PC-9 (cell line): Measurements from ENCODE around the gene SMAD9. TPM values are rescaled to one million over a fixed set of nuclear protein-coding genes. Genes with fewer than 3 reads are reported as not detected.
A peak's percentile ranks its signal among the peaks of the same experiment; 100 is the strongest.

ENCODE experiments used
- BruUV-seq: library from RNA; stranded (reverse); fragments of 400-500 nt; replicated peaks from 2 replicates; lab custom pipeline; 2021; lab: Mats Ljungman, UMichigan
- CTCF ChIA-PET: fragments of 300-600 bp; sonication (Branson Sonifier 250); formaldehyde crosslinking; loops from one replicate; lab custom pipeline; 2022; ENCODE audit warnings: antibody characterized with exemption; lab: Charles Lee
- POLR2A ChIA-PET: fragments of 300-600 bp; sonication (Branson Sonifier 250); formaldehyde crosslinking; loops from one replicate; lab custom pipeline; 2022; ENCODE audit warnings: antibody characterized with exemption; ENCODE audit not compliant: unreplicated experiment; lab: Charles Lee
- DNase-seq, 2 experiments: peaks; one replicate each; pipeline versions ENCODE4 v3.0.0 to v3.0.0-alpha.2; 2015 to 2022; ENCODE audit warnings: mixed read lengths in 1 of 2
- H2AFZ ChIP-seq: fragments of 200-600 bp; sonication (generic); 2 replicates; pipeline ENCODE4 v1.8.1; 2017; ENCODE audit warnings: antibody characterized with exemption
- H3F3A ChIP-seq: fragments of 200-600 bp; sonication (generic); 2 replicates; pipeline ENCODE4 v1.8.1; 2017; ENCODE audit warnings: antibody characterized with exemption, mild to moderate bottlenecking, low read depth; ENCODE audit not compliant: insufficient read depth
- H3K27ac ChIP-seq: fragments of 200-600 bp; sonication (generic); 2 replicates; pipeline ENCODE4 v1.6.1; 2016; ENCODE audit warnings: mixed run types
- H3K27me3 ChIP-seq: fragments of 200-600 bp; sonication (generic); 2 replicates; pipeline ENCODE4 v1.6.1; 2016; ENCODE audit warnings: low read depth, mixed run types; ENCODE audit not compliant: insufficient read depth
- H3K36me3 ChIP-seq: fragments of 200-600 bp; sonication (generic); 2 replicates; pipeline ENCODE4 v1.6.1; 2016; ENCODE audit warnings: low read depth, mixed run types
- H3K4me1 ChIP-seq: fragments of 200-600 bp; sonication (generic); replicated peaks from 2 replicates; pipeline ENCODE4 v1.6.1; 2016; ENCODE audit warnings: mixed run types; ENCODE audit not compliant: insufficient read depth
- H3K4me2 ChIP-seq: fragments of 200-600 bp; sonication (generic); 2 replicates; pipeline ENCODE4 v1.6.1; 2017; ENCODE audit warnings: mixed run types
- H3K4me3 ChIP-seq: fragments of 200-600 bp; sonication (generic); 2 replicates; pipeline ENCODE4 v1.6.1; 2016; ENCODE audit warnings: mixed run types
- H3K79me2 ChIP-seq: fragments of 200-600 bp; sonication (generic); 2 replicates; pipeline ENCODE4 v1.6.1; 2017; ENCODE audit warnings: low read depth, mixed run types
- H3K9me2 ChIP-seq: fragments of 200-600 bp; sonication (generic); 2 replicates; pipeline ENCODE4 v1.8.1; 2017; ENCODE audit warnings: mild to moderate bottlenecking; ENCODE audit not compliant: insufficient read depth
- H3K9me3 ChIP-seq: fragments of 200-600 bp; sonication (generic); 2 replicates; pipeline ENCODE4 v1.8.1; 2016; ENCODE audit warnings: low read depth; ENCODE audit not compliant: insufficient read depth
- H4K20me1 ChIP-seq: fragments of 200-600 bp; sonication (generic); 2 replicates; pipeline ENCODE4 v1.8.1; 2017; ENCODE audit not compliant: insufficient read depth
- CTCF ChIP-seq: fragments of 200-600 bp; sonication (generic); conservative IDR thresholded peaks from 2 replicates; pipeline ENCODE4 v1.6.1; 2017; ENCODE audit warnings: mixed run types, antibody characterized with exemption, mild to moderate bottlenecking, moderate library complexity
- EZH2 ChIP-seq: fragments of 200-600 bp; sonication (generic); IDR thresholded peaks from 2 replicates; pipeline ENCODE4 v1.8.0; 2017; ENCODE audit warnings: antibody characterized with exemption, low read depth
- intact Hi-C: fragments of 100-400 bp; cut with micrococcal nuclease; formaldehyde crosslinking; loops from one replicate; pipeline ENCODE4 v1.10.0; 2022; ENCODE audit not compliant: unreplicated experiment
- total RNA-seq: library from RNA; stranded (reverse); gene quantifications from 2 replicates; pipeline ENCODE4 v1.2.3, GENCODE V29; 2021

The SMAD9 gene
- total RNA-seq, 1 experiment from 2014 or later = 0.94 TPM

- intact Hi-C loops = no loop called here
- no peak for DNase-seq
- no TSS peak for BruUV-seq
- Histone ChIP-seq H3K27ac (no peak overlapping the region), H3K4me1 (peaks cover under 1% of the 10 kb centered on the region; the same call in 1 of the 2 replicates), H3F3A (no peaks in the 10 kb centered on the region), H2AFZ (no peak overlapping the region), H3K9me2 (no peaks in the 10 kb centered on the region), H3K79me2 (no peaks in the 10 kb centered on the region), H3K4me3 (no peak overlapping the region), H4K20me1 (no peaks in the 10 kb centered on the region; the same call in 1 of the 2 replicates), H3K4me2 (no peak overlapping the region), H3K36me3 (no peaks in the 10 kb centered on the region), H3K9me3 (no peaks in the 10 kb centered on the region), H3K27me3 (peaks cover 2% of the 10 kb centered on the region; the same call in 1 of the 2 replicates)
- ChIA-PET CTCF (no interaction called here), POLR2A (no interaction called here)
- TF ChIP-seq EZH2 (no peak), CTCF (no peak)
These were observed 4.0 kb upstream of the SMAD9 start for GRCh38 chr13:36924001-36924400.

GRCh38 chr13:36921631-36922301 lies 1.7 kb upstream of the SMAD9 start:
- Histone ChIP-seq H3K4me1 (peaks cover 4% of the 10 kb centered on the region; the same call in 1 of the 2 replicates), H3F3A (0 out of 2 replicates have a peak, but pooled peaks cover 6% of the 10 kb centered on the region), H3K36me3 (no peaks in the 10 kb centered on the region), H3K4me3 (no peak overlapping the region), H3K79me2 (no peaks in the 10 kb centered on the region), H3K27ac (no peak overlapping the region), H2AFZ (no peak overlapping the region), H3K9me3 (no peaks in the 10 kb centered on the region), H4K20me1 (no peaks in the 10 kb centered on the region; the same call in 1 of the 2 replicates), H3K27me3 (peaks cover 11% of the 10 kb centered on the region; the same call in 1 of the 2 replicates), H3K4me2 (no peak overlapping the region), H3K9me2 (no peaks in the 10 kb centered on the region)
- ChIA-PET POLR2A (no interaction called here), CTCF (no interaction called here)
- DNase-seq = no peak
- TF ChIP-seq EZH2 = no peak
- no peak for TF ChIP-seq CTCF
- intact Hi-C loops = no loop called here
- no TSS peak for BruUV-seq

GRCh38 chr13:36920616-36921185 lies 663 bp upstream of the SMAD9 start:
- Histone ChIP-seq H3K36me3 (no peaks in the 10 kb centered on the region), H4K20me1 (no peaks in the 10 kb centered on the region; the same call in 1 of the 2 replicates), H3K9me2 (no peaks in the 10 kb centered on the region), H2AFZ (peak overlapping the region; percentile 72), H3K79me2 (no peaks in the 10 kb centered on the region), H3K27me3 (peaks cover 11% of the 10 kb centered on the region; the same call in 1 of the 2 replicates), H3K4me2 (peak overlapping the region; percentile 94), H3F3A (0 out of 2 replicates have a peak, but pooled peaks cover 6% of the 10 kb centered on the region), H3K4me3 (peak overlapping the region; percentile 41; the same call in 1 of the 2 replicates), H3K4me1 (peaks cover 4% of the 10 kb centered on the region; the same call in 1 of the 2 replicates), H3K9me3 (no peaks in the 10 kb centered on the region), H3K27ac (no peak overlapping the region)
- TF ChIP-seq CTCF = no peak
- no peak for TF ChIP-seq EZH2
- CTCF ChIA-PET = no interaction called here
- BruUV-seq = no TSS peak
- POLR2A ChIA-PET = no interaction called here
- DNase-seq = no peak
- intact Hi-C loops = no loop called here
